AG09309 (cell line): ENCODE data around the gene SMCO3.

Experiments used
- DNase-seq: peaks from one replicate; pipeline ENCODE4 v3.0.0-alpha.2; 2010; ENCODE audit warnings: low read depth
- H3K4me3 ChIP-seq: 2 replicates; pipeline ENCODE4 v1.5.1; 2011; ENCODE audit warnings: mild to moderate bottlenecking, low read depth, low read length, moderate library complexity; ENCODE audit not compliant: control insufficient read depth
- CTCF ChIP-seq: IDR thresholded peaks from 2 replicates; pipeline ENCODE4 v1.5.1; 2011; ENCODE audit warnings: mild to moderate bottlenecking, low read depth, low read length, inconsistent platforms; ENCODE audit not compliant: insufficient read depth, control insufficient read depth; ENCODE audit errors: missing control alignments

Gene SMCO3

GRCh38 chr12:14841761-14842160, 27.8 kb upstream of the SMCO3 start:
- no peak for TF ChIP-seq CTCF
- no peak overlapping the region for H3K4me3 ChIP-seq
- no peak for DNase-seq

GRCh38 chr12:14840616-14841015, 26.6 kb upstream of the SMCO3 start:
- TF ChIP-seq CTCF = no peak
- no peak for DNase-seq
- no peak overlapping the region for H3K4me3 ChIP-seq

GRCh38 chr12:14839262-14839661, 25.3 kb upstream of the SMCO3 start:
- no peak for DNase-seq
- TF ChIP-seq CTCF = no peak
- no peak overlapping the region for H3K4me3 ChIP-seq

- DNase-seq = peak; percentile 41
- no peak overlapping the region for H3K4me3 ChIP-seq
- TF ChIP-seq CTCF = no peak
Observed at GRCh38 chr12:14836336-14837210, 22.6 kb upstream of the SMCO3 start.

GRCh38 chr12:14834509-14834908, 20.5 kb upstream of the SMCO3 start:
- H3K4me3 ChIP-seq = no peak overlapping the region
- no peak for DNase-seq
- no peak for TF ChIP-seq CTCF

GRCh38 chr12:14833952-14834351, 20.0 kb upstream of the SMCO3 start:
- TF ChIP-seq CTCF = no peak
- no peak overlapping the region for H3K4me3 ChIP-seq
- DNase-seq = no peak

- no peak overlapping the region for H3K4me3 ChIP-seq
- DNase-seq = no peak
- TF ChIP-seq CTCF = no peak
Observed at GRCh38 chr12:14833336-14833735, 19.4 kb upstream of the SMCO3 start.
